Astrocyte (in vitro differentiated cells and primary cell): ENCODE measurements around the gene RBM22. TPM values are rescaled to one million over a fixed set of nuclear protein-coding genes. Genes with fewer than 3 reads are reported as not detected.

ENCODE experiments used
- DNase-seq: peaks from one replicate; pipeline ENCODE4 v3.0.0-alpha.2; 2010; ENCODE audit warnings: low read depth
- FAIRE-seq: peaks from 2 replicates; lab custom pipeline; 2011; peaks lifted over from hg19 to GRCh38; lab: Jason Lieb, UNC
- H2AFZ ChIP-seq: 2 replicates; pipeline ENCODE4 v1.6.0; 2012; ENCODE audit warnings: low read depth, low read length, inconsistent platforms
- H3K27ac ChIP-seq: 2 replicates; pipeline ENCODE4 v1.5.1; 2011; ENCODE audit warnings: low read depth, low read length, inconsistent platforms
- H3K27me3 ChIP-seq: 2 replicates; pipeline ENCODE4 v1.6.0; 2011; ENCODE audit warnings: low read length, inconsistent platforms; ENCODE audit not compliant: insufficient read depth
- H3K36me3 ChIP-seq: 2 replicates; pipeline ENCODE4 v1.5.1; 2011; ENCODE audit warnings: low read length, inconsistent platforms; ENCODE audit not compliant: insufficient read depth
- H3K4me1 ChIP-seq: 2 replicates; pipeline ENCODE4 v1.5.1; 2011; ENCODE audit warnings: low read length, inconsistent platforms; ENCODE audit not compliant: insufficient read depth
- H3K4me2 ChIP-seq: 2 replicates; pipeline ENCODE4 v1.6.0; 2012; ENCODE audit warnings: low read length, inconsistent platforms
- H3K4me3 ChIP-seq: 2 replicates; pipeline ENCODE4 v1.5.1; 2011; ENCODE audit warnings: low read depth, mild to moderate bottlenecking, low read length, inconsistent platforms; ENCODE audit not compliant: insufficient read depth
- H3K79me2 ChIP-seq: 2 replicates; pipeline ENCODE4 v1.6.0; 2012; ENCODE audit warnings: mild to moderate bottlenecking, low read length, inconsistent platforms; ENCODE audit not compliant: insufficient read depth
- H3K9ac ChIP-seq: 2 replicates; pipeline ENCODE4 v1.6.0; 2012; ENCODE audit warnings: mild to moderate bottlenecking, low read length, inconsistent platforms
- H3K9me3 ChIP-seq: 2 replicates; pipeline ENCODE4 v1.5.1; 2012; ENCODE audit warnings: low read depth, mild to moderate bottlenecking, low read length, inconsistent platforms; ENCODE audit not compliant: insufficient read depth
- H4K20me1 ChIP-seq: 2 replicates; pipeline ENCODE4 v1.6.0; 2012; ENCODE audit warnings: low read length, inconsistent platforms; ENCODE audit not compliant: insufficient read depth
- H3K27ac Mint-ChIP-seq: one replicate; pipeline ENCODE4 v1.8.0; 2021; ENCODE audit warnings: mild to moderate bottlenecking, mixed read lengths; ENCODE audit not compliant: unreplicated experiment
- H3K27me3 Mint-ChIP-seq: one replicate; pipeline ENCODE4 v1.8.0; 2021; ENCODE audit warnings: low read depth, mixed read lengths; ENCODE audit not compliant: unreplicated experiment
- H3K36me3 Mint-ChIP-seq: one replicate; pipeline ENCODE4 v1.8.0; 2021; ENCODE audit warnings: low read depth, mixed read lengths; ENCODE audit not compliant: unreplicated experiment
- H3K4me1 Mint-ChIP-seq: one replicate; pipeline ENCODE4 v1.8.0; 2021; ENCODE audit warnings: low read depth, mixed read lengths; ENCODE audit not compliant: unreplicated experiment
- H3K4me3 Mint-ChIP-seq: one replicate; pipeline ENCODE4 v1.8.0; 2021; ENCODE audit warnings: mild to moderate bottlenecking, moderate library complexity, mixed read lengths; ENCODE audit not compliant: unreplicated experiment
- H3K9me3 Mint-ChIP-seq: one replicate; pipeline ENCODE4 v1.8.0; 2021; ENCODE audit warnings: mild to moderate bottlenecking, mixed read lengths; ENCODE audit not compliant: unreplicated experiment
- EZH2 ChIP-seq: IDR thresholded peaks from 2 replicates; pipeline ENCODE4 v1.6.1; 2012; ENCODE audit warnings: mild to moderate bottlenecking, low read length, inconsistent platforms; ENCODE audit not compliant: insufficient read depth
- total RNA-seq: library from RNA; stranded (reverse); gene quantifications from 2 replicates; pipeline ENCODE4 v1.2.1, GENCODE V29; 2021
- TF ChIP-seq, protein P1 (sequence below): IDR thresholded peaks from 2 replicates; pipeline ENCODE4 v1.5.1; 2011; ENCODE audit warnings: low read depth, mild to moderate bottlenecking, inconsistent platforms, low read length, moderate library complexity; ENCODE audit not compliant: insufficient read depth

RBM22 gene
- total RNA-seq, 1 donor from 2014 or later: 47.4 TPM

DNA sequence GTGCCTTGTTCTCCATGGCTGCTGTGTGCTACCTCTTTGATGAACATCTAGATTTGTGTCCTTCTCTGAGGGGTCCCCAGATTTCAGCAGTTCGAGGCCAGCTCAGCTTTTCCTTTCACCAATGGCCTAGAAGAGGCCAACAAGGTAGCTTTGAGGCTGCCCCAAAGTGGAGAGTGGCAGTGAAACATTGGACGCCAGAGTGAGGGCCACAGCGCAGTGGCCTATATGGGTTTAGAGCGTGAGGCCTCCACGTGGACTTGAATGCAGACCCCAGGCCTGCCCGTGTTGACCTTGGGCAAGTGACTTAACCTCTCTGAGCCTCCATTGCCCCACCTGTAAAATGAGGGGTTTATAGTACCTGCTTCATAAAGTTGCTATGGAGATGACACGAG, 28.0 kb downstream of the RBM22 start:
- TF ChIP-seq, protein P1, sequence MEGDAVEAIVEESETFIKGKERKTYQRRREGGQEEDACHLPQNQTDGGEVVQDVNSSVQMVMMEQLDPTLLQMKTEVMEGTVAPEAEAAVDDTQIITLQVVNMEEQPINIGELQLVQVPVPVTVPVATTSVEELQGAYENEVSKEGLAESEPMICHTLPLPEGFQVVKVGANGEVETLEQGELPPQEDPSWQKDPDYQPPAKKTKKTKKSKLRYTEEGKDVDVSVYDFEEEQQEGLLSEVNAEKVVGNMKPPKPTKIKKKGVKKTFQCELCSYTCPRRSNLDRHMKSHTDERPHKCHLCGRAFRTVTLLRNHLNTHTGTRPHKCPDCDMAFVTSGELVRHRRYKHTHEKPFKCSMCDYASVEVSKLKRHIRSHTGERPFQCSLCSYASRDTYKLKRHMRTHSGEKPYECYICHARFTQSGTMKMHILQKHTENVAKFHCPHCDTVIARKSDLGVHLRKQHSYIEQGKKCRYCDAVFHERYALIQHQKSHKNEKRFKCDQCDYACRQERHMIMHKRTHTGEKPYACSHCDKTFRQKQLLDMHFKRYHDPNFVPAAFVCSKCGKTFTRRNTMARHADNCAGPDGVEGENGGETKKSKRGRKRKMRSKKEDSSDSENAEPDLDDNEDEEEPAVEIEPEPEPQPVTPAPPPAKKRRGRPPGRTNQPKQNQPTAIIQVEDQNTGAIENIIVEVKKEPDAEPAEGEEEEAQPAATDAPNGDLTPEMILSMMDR: no peak
- no peak for TF ChIP-seq EZH2

GRCh38 chr5:150672237-150672883, 28.5 kb downstream of the RBM22 start:
- Histone ChIP-seq H2AFZ (peak overlapping the region; percentile 97), H3K4me3 (peak overlapping the region; percentile 58), H4K20me1 (no peaks in the 10 kb centered on the region), H3K79me2 (no peaks in the 10 kb centered on the region), H3K9ac (peak overlapping the region; percentile 69), H3K4me1 (peaks cover 22% of the 10 kb centered on the region), H3K27me3 (no peaks in the 10 kb centered on the region), H3K27ac (no peak overlapping the region), H3K9me3 (no peaks in the 10 kb centered on the region), H3K4me2 (peak overlapping the region; percentile 90), H3K36me3 (no peaks in the 10 kb centered on the region)
- Mint-ChIP-seq H3K9me3 (no peaks in the 10 kb centered on the region), H3K27me3 (no peaks in the 10 kb centered on the region), H3K4me3 (peak overlapping the region; percentile 82), H3K4me1 (peaks cover 12% of the 10 kb centered on the region), H3K27ac (no peak overlapping the region), H3K36me3 (peaks cover 2% of the 10 kb centered on the region)
- DNase-seq (no peak), FAIRE-seq (no peak)
- TF ChIP-seq EZH2: no peak
- TF ChIP-seq, protein P1: no peak

More for the DNA sequence above, 28.0 kb downstream of the RBM22 start:
- Histone ChIP-seq H3K27me3 (no peaks in the 10 kb centered on the region), H3K4me2 (peak overlapping the region; percentile 90), H3K4me3 (peak overlapping the region; percentile 58), H2AFZ (peak overlapping the region; percentile 97), H4K20me1 (no peaks in the 10 kb centered on the region), H3K4me1 (peaks cover 22% of the 10 kb centered on the region), H3K9ac (peak overlapping the region; percentile 69), H3K9me3 (no peaks in the 10 kb centered on the region), H3K27ac (no peak overlapping the region), H3K79me2 (no peaks in the 10 kb centered on the region), H3K36me3 (no peaks in the 10 kb centered on the region)
- H3K9me3 Mint-ChIP-seq: no peaks in the 10 kb centered on the region
- H3K27ac Mint-ChIP-seq: no peak overlapping the region
- DNase-seq (no peak), FAIRE-seq (no peak)
- peak overlapping the region; percentile 82 for H3K4me3 Mint-ChIP-seq
- peaks cover 7% of the 10 kb centered on the region for H3K36me3 Mint-ChIP-seq
- no peaks in the 10 kb centered on the region for H3K27me3 Mint-ChIP-seq
- H3K4me1 Mint-ChIP-seq: peaks cover 12% of the 10 kb centered on the region
